GM12878 (cell line): ENCODE data around the gene SORT1. TPM values are rescaled to one million over a fixed set of nuclear protein-coding genes. Genes with fewer than 3 reads are reported as not detected.

Experiments
- ATAC-seq: fragments of 200-7000 bp; cut with Tn5 transposase; 3 replicates; pipeline ENCODE4 v1.9.1; 2020; ENCODE audit warnings: mild to moderate bottlenecking, moderate library complexity
- BruUV-seq: library from RNA; stranded (reverse); fragments of 400-500 nt; replicated peaks from 2 replicates; lab custom pipeline; 2021; lab: Mats Ljungman, UMichigan
- CTCF ChIA-PET: fragments of 300-600 bp; sonication (Branson Sonifier 250); formaldehyde crosslinking; extraction: SDS; loops from one replicate; lab custom pipeline; 2021; ENCODE audit warnings: inconsistent platforms; lab: Yijun Ruan, JAX
- POLR2A ChIA-PET: fragments of 350-600 bp; formaldehyde crosslinking; extraction: SDS; loops from one replicate; lab custom pipeline; 2021; ENCODE audit warnings: inconsistent platforms; lab: Charles Lee
- RAD21 ChIA-PET: fragments of 300-600 bp; sonication (Branson Sonifier 250); formaldehyde crosslinking; loops from one replicate; lab custom pipeline; 2023; ENCODE audit warnings: antibody characterized with exemption; ENCODE audit not compliant: unreplicated experiment; lab: Charles Lee
- SMC1A ChIA-PET: fragments of 300-600 bp; sonication (Branson Sonifier 250); formaldehyde crosslinking; loops from one replicate; lab custom pipeline; 2023; ENCODE audit not compliant: unreplicated experiment, uncharacterized antibody; lab: Charles Lee
- DNase-seq: peaks from one replicate; pipeline ENCODE4 v3.0.0-alpha.2; 2011; ENCODE audit warnings: low read depth, low spot score
- FAIRE-seq: peaks from 3 replicates; lab custom pipeline; 2011; peaks lifted over from hg19 to GRCh38; lab: Jason Lieb, UNC
- H2AFZ ChIP-seq: 2 replicates; pipeline ENCODE4 v1.6.0; 2011; ENCODE audit warnings: low read depth, low read length, control low read depth; ENCODE audit not compliant: control insufficient read depth
- H3K27ac ChIP-seq: 2 replicates; pipeline ENCODE4 v1.5.1; 2011; ENCODE audit warnings: control low read depth; ENCODE audit not compliant: control insufficient read depth, insufficient read depth
- H3K27me3 ChIP-seq, 2 experiments: replicated peaks in 1 of 2; 2 replicates each; pipeline versions ENCODE4 v1.6.0 to v1.6.1; 2011; ENCODE audit warnings: low read length in 1 of 2; ENCODE audit not compliant: control insufficient read depth in 2 of 2, insufficient read depth in 2 of 2
- H3K36me3 ChIP-seq, 2 experiments: 2 replicates each; pipeline ENCODE4 v1.5.1; 2011; ENCODE audit warnings: low read length in 1 of 2; ENCODE audit not compliant: control insufficient read depth in 2 of 2, insufficient read depth in 2 of 2
- H3K4me1 ChIP-seq: 2 replicates; pipeline ENCODE4 v1.6.1; 2011; ENCODE audit warnings: mild to moderate bottlenecking, low read length, moderate library complexity, mixed read lengths; ENCODE audit not compliant: control insufficient read depth, insufficient read depth
- H3K4me2 ChIP-seq: 2 replicates; pipeline ENCODE4 v1.6.0; 2011; ENCODE audit warnings: control low read depth; ENCODE audit not compliant: control insufficient read depth, insufficient read depth
- H3K4me3 ChIP-seq: fragments of 200-600 bp; sonication (generic); 2 replicates; pipeline ENCODE4 v1.5.1; 2016
- H3K79me2 ChIP-seq: 2 replicates; pipeline ENCODE4 v1.6.0; 2011; ENCODE audit warnings: low read length; ENCODE audit not compliant: control insufficient read depth, insufficient read depth
- H3K9ac ChIP-seq: 2 replicates; pipeline ENCODE4 v1.8.0; 2011; ENCODE audit warnings: low read length, control low read depth, mixed read lengths; ENCODE audit not compliant: control insufficient read depth, insufficient read depth
- H3K9me3 ChIP-seq: replicated peaks from 3 replicates; pipeline ENCODE4 v1.5.1; 2011; ENCODE audit warnings: mild to moderate bottlenecking, low read length; ENCODE audit not compliant: control insufficient read depth, insufficient read depth
- H4K20me1 ChIP-seq: 2 replicates; pipeline ENCODE4 v1.6.0; 2011; ENCODE audit not compliant: control insufficient read depth, insufficient read depth
- CBFB ChIP-seq: IDR thresholded peaks from 2 replicates; pipeline ENCODE4 v1.6.1; 2016; ENCODE audit warnings: antibody characterized with exemption, low read depth
- CREB1 ChIP-seq: IDR thresholded peaks from 2 replicates; pipeline ENCODE4 v1.6.1; 2012; ENCODE audit warnings: low read depth, mild to moderate bottlenecking, inconsistent platforms
- EZH2 ChIP-seq: IDR thresholded peaks from 2 replicates; pipeline ENCODE4 v1.6.1; 2012; ENCODE audit warnings: low read depth, mild to moderate bottlenecking, control low read depth, inconsistent platforms, low read length, borderline replicate concordance; ENCODE audit not compliant: control insufficient read depth
- HDAC2 ChIP-seq: fragments of 200-600 bp; sonication (generic); IDR thresholded peaks from 2 replicates; pipeline ENCODE4 v1.6.1; 2017
- KAT2A ChIP-seq: conservative IDR thresholded peaks from 2 replicates; pipeline ENCODE4 v1.6.1; 2011; ENCODE audit warnings: low read depth, low read length; ENCODE audit not compliant: control insufficient read depth
- KDM1A ChIP-seq: fragments of 200-600 bp; sonication (generic); IDR thresholded peaks from 2 replicates; pipeline ENCODE4 v1.6.1; 2016; ENCODE audit warnings: borderline replicate concordance
- MAX ChIP-seq: IDR thresholded peaks from 2 replicates; pipeline ENCODE4 v1.6.1; 2012; ENCODE audit warnings: low read depth, low read length, improper control_type of control experiment
- POLR2AphosphoS2 ChIP-seq: IDR thresholded peaks from 2 replicates; pipeline ENCODE4 v1.6.1; 2011; ENCODE audit warnings: low read depth, mild to moderate bottlenecking, low read length, improper control_type of control experiment, moderate library complexity
- REST ChIP-seq: IDR thresholded peaks from 2 replicates; pipeline ENCODE4 v1.6.1; 2012; ENCODE audit warnings: mild to moderate bottlenecking, low read depth, low read length
- SIN3A ChIP-seq: IDR thresholded peaks from 2 replicates; pipeline ENCODE4 v1.6.1; 2012; ENCODE audit warnings: low read depth, low read length, improper control_type of control experiment
- SUPT20H ChIP-seq: IDR thresholded peaks from 2 replicates; pipeline ENCODE4 v1.6.1; 2011; ENCODE audit warnings: low read depth, mild to moderate bottlenecking, low read length, moderate library complexity, borderline replicate concordance; ENCODE audit not compliant: control insufficient read depth
- TCF7 ChIP-seq: IDR thresholded peaks from 2 replicates; pipeline ENCODE4 v1.6.1; 2014; ENCODE audit warnings: antibody characterized with exemption, borderline replicate concordance
- WGBS: methylation state at CpG from one replicate; pipeline ENCODE4 v1.1.6; 2016; ENCODE audit warnings: low lambda C conversion rate; ENCODE audit not compliant: insufficient replicate concordance, insufficient coverage; ENCODE audit errors: missing lambda C conversion rate; 5-methylcytosine and 5-hydroxymethylcytosine counted together
- in situ Hi-C: fragments of 300-500 bp; cut with MboI; formaldehyde crosslinking; loops from 9 replicates; pipeline ENCODE4 v1.14.3; 2018; ENCODE audit warnings: mixed read lengths
- intact Hi-C: fragments of 100-400 bp; cut with micrococcal nuclease; formaldehyde crosslinking; loops from one replicate; pipeline ENCODE4 v1.14.2; 2022; ENCODE audit not compliant: unreplicated experiment
- polyA plus RNA-seq, 11 experiments: library from polyadenylated mRNA; depleted of rRNA in 4 of 11; unstranded in 6 of 11; stranded (reverse) in 5 of 11; fragments of >200 nt; fragmentation: Nextera tagmentation in 4 of 11; fragmentation: Illumina TruSeq in 1 of 11; extraction: Ambion mirVana in 4 of 11; extraction: Trizol in 1 of 11; gene quantifications; 1 replicate in 1 of 11; 2 replicates in 10 of 11; pipeline versions ENCODE4 v1.2.1 to v1.2.3, GENCODE V29; 2011 to 2016; ENCODE audit warnings: inconsistent platforms in 2 of 11, missing spikeins in 2 of 11, low read depth in 1 of 11
- total RNA-seq, 4 experiments: library from RNA; depleted of rRNA in 3 of 4; stranded (reverse); fragments of >200 nt in 3 of 4; fragmentation: Illumina TruSeq in 1 of 4; extraction: Trizol in 1 of 4; gene quantifications; 2 replicates each; pipeline versions ENCODE4 v1.2.1 to v1.2.3, GENCODE V29; 2013 to 2021

Gene SORT1
- total and polyA plus RNA-seq, 10 of the 15 experiments (the other 5 are each of a cell fraction or from before 2014, with no cell fraction given), result 0.06 to 1.9 (median 0.33) TPM; not detected in 1

- intact Hi-C loops, result no loop called here
These were observed 129.9 kb downstream of the SORT1 start for GRCh38 chr1:109267743-109268300.

More at GRCh38 chr1:109267743-109268300, 129.9 kb downstream of the SORT1 start:
- Histone ChIP-seq H3K9ac (no peak overlapping the region), H3K9me3 (no peaks in the 10 kb centered on the region), H4K20me1 (no peaks in the 10 kb centered on the region), H3K79me2 (no peaks in the 10 kb centered on the region), H3K4me2 (no peak overlapping the region), H3K4me1 (no peaks in the 10 kb centered on the region), H3K27me3 (no peaks in the 10 kb centered on the region), H3K36me3 (no peaks in the 10 kb centered on the region), H3K4me3 (no peak overlapping the region), H2AFZ (no peak overlapping the region), H3K27ac (no peak overlapping the region)
- RAD21 ChIA-PET, result interaction anchor here (1.3 kb wide), 1 partner anchor 265 kb away, joined by 3 read pairs; no protein-coding TSS in a partner anchor
- POLR2A ChIA-PET, result no interaction called here
- no peak for FAIRE-seq
- no peak for TF ChIP-seq KAT2A
- no peak for TF ChIP-seq HDAC2
- TF ChIP-seq CBFB, result no peak
- no peak for TF ChIP-seq POLR2AphosphoS2
- no peak for TF ChIP-seq KDM1A
- no peak for TF ChIP-seq TCF7
- TF ChIP-seq SUPT20H, result no peak
- no peak for TF ChIP-seq MAX
- TF ChIP-seq EZH2, result no peak
- no peak for TF ChIP-seq SIN3A
- TF ChIP-seq REST, result no peak
- TF ChIP-seq CREB1, result no peak
- no peak for DNase-seq
- BruUV-seq, result no TSS peak
- SMC1A ChIA-PET, result no interaction called here
- WGBS, result 72% methylated on average over 17 of the region's 17 CpGs
- in situ Hi-C loops, result no loop called here
- ATAC-seq, result no peak
- CTCF ChIA-PET, result interaction anchor here (0.9 kb wide), 1 partner anchor 265 kb away, joined by 4 read pairs; no protein-coding TSS in a partner anchor
